Left lobe of liver (tissue), 2 donors: Measurements from ENCODE around the gene SYNPO. TPM values are rescaled to one million over a fixed set of nuclear protein-coding genes. Genes with fewer than 3 reads are reported as not detected.
A peak's percentile ranks its signal among the peaks of the same experiment; 100 is the strongest.

Experiments used
- ATAC-seq: fragments of 200-7000 bp; cut with Tn5 transposase; one replicate; pipeline ENCODE4 v1.9.1; 2020; ENCODE audit warnings: mild to moderate bottlenecking, moderate library complexity
- DNase-seq: peaks from one replicate; pipeline ENCODE4 v3.0.0-alpha.2; 2020; ENCODE audit warnings: low spot score
- total RNA-seq: library from RNA; stranded (reverse); gene quantifications from one replicate; pipeline ENCODE4 v1.2.1, GENCODE V29; 2021
- donor health status: DM: no; HTN: no; CAD: no; lungs with moderate emphysema.
- donor health status: DM: no; HTN: yes; CAD: no.

Gene SYNPO
- total RNA-seq, 1 donor from 2014 or later: 51.7 TPM

GRCh38 chr5:150674341-150674821 is 33.9 kb downstream of the SYNPO start:
- ATAC-seq (no peak), DNase-seq (no peak)

GRCh38 chr5:150675069-150675468 is 34.6 kb downstream of the SYNPO start:
- no peak for ATAC-seq

GRCh38 chr5:150676578-150676977 is 36.1 kb downstream of the SYNPO start:
- no peak for DNase-seq
- no peak for ATAC-seq

More at GRCh38 chr5:150675069-150675468, 34.6 kb downstream of the SYNPO start:
- DNase-seq: no peak

- ATAC-seq: no peak
These were observed 48.7 kb downstream of the SYNPO start for GRCh38 chr5:150689120-150689519.

GRCh38 chr5:150690760-150691159 is 50.3 kb downstream of the SYNPO start:
- no peak for ATAC-seq
- DNase-seq: no peak

More at GRCh38 chr5:150689120-150689519, 48.7 kb downstream of the SYNPO start:
- DNase-seq: no peak

- DNase-seq: no peak
- ATAC-seq: no peak
These were observed 51.8 kb downstream of the SYNPO start for GRCh38 chr5:150692276-150692675.

- DNase-seq (no peak), ATAC-seq (no peak)
These were observed 54.2 kb downstream of the SYNPO start for GRCh38 chr5:150694612-150695011.

GRCh38 chr5:150700246-150700593 is 59.8 kb downstream of the SYNPO start:
- DNase-seq (no peak), ATAC-seq (no peak)

- peak; percentile 94 for DNase-seq
- ATAC-seq: peak; percentile 98
These were observed 60.3 kb downstream of the SYNPO start, which contains the start of gene RBM22 for GRCh38 chr5:150700594-150701377. TSS of gene RBM22 (minus strand) at chr5:150701062. CDS start at chr5:150700985, 77 bp downstream.

- ATAC-seq: no peak
- no peak for DNase-seq
These were observed 63.3 kb downstream of the SYNPO start for GRCh38 chr5:150703762-150704161.

GRCh38 chr5:150706776-150707390 is 66.4 kb downstream of the SYNPO start:
- ATAC-seq: no peak
- DNase-seq: no peak

Other genes with a start within 250 kb of the SYNPO start
- gene CD74, start 227.8 kb upstream of the SYNPO start, total RNA-seq: 89.1 TPM
- gene RPS14, start 190.9 kb upstream of the SYNPO start, total RNA-seq: 660 TPM
- gene NDST1, start 132.5 kb upstream of the SYNPO start, total RNA-seq: 63.7 TPM
- gene MYOZ3, start 20.6 kb downstream of the SYNPO start, total RNA-seq: 0.18 TPM
- 14.1 TPM for gene RBM22, start 60.4 kb downstream of the SYNPO start, total RNA-seq
- gene DCTN4, start 118.4 kb downstream of the SYNPO start, total RNA-seq: 23.1 TPM
- gene SMIM3, start 138.1 kb downstream of the SYNPO start, total RNA-seq: 3.6 TPM
- gene IRGM, start 205.9 kb downstream of the SYNPO start, total RNA-seq: not detected